KMS-11 (cell line): Measurements from ENCODE around the gene OR5T2.

Source experiments
- H2AFZ ChIP-seq: fragments of 200-600 bp; sonication (generic); 2 replicates; pipeline ENCODE4 v1.6.1; 2016; ENCODE audit warnings: antibody characterized with exemption, mixed run types, low read depth
- H3K27ac ChIP-seq: fragments of 200-600 bp; sonication (generic); 2 replicates; pipeline ENCODE4 v1.6.1; 2016; ENCODE audit warnings: mild to moderate bottlenecking, mixed run types
- H3K27me3 ChIP-seq: fragments of 200-600 bp; sonication (generic); 2 replicates; pipeline ENCODE4 v1.6.1; 2017; ENCODE audit warnings: mild to moderate bottlenecking, low read depth, mixed run types, moderate library complexity; ENCODE audit not compliant: insufficient read depth
- H3K36me3 ChIP-seq: fragments of 200-600 bp; sonication (generic); 2 replicates; pipeline ENCODE4 v1.6.1; 2017; ENCODE audit warnings: mild to moderate bottlenecking, mixed run types; ENCODE audit not compliant: insufficient read depth
- H3K4me1 ChIP-seq: fragments of 200-600 bp; sonication (generic); 2 replicates; pipeline ENCODE4 v1.6.1; 2016; ENCODE audit warnings: mild to moderate bottlenecking, low read depth, mixed run types; ENCODE audit not compliant: poor library complexity, severe bottlenecking
- H3K4me2 ChIP-seq: fragments of 200-600 bp; sonication (generic); 2 replicates; pipeline ENCODE4 v1.7.0; 2016; ENCODE audit warnings: mild to moderate bottlenecking, mixed run types
- H3K4me3 ChIP-seq: fragments of 200-600 bp; sonication (generic); IDR thresholded peaks from 2 replicates; pipeline ENCODE4 v1.6.1; 2017; ENCODE audit warnings: low read depth, low read length, mixed read lengths; ENCODE audit not compliant: insufficient read depth
- H3K79me2 ChIP-seq: fragments of 200-600 bp; sonication (generic); 2 replicates; pipeline ENCODE4 v1.6.1; 2016; ENCODE audit warnings: low read depth, mixed run types; ENCODE audit not compliant: insufficient read depth
- H3K9ac ChIP-seq: fragments of 200-600 bp; sonication (generic); 2 replicates; pipeline ENCODE4 v1.6.1; 2016; ENCODE audit warnings: mild to moderate bottlenecking, mixed run types
- H4K20me1 ChIP-seq: fragments of 200-600 bp; sonication (generic); 2 replicates; pipeline ENCODE4 v1.6.1; 2016; ENCODE audit warnings: mild to moderate bottlenecking, mixed run types; ENCODE audit not compliant: insufficient read depth
- CTCF ChIP-seq: fragments of 200-600 bp; sonication (generic); conservative IDR thresholded peaks from 2 replicates; pipeline ENCODE4 v1.6.1; 2017; ENCODE audit warnings: low read depth, mild to moderate bottlenecking, antibody characterized with exemption, low read length, moderate library complexity, mixed read lengths

The OR5T2 gene

GRCh38 chr11:56188602-56189001, 45.5 kb downstream of the OR5T2 start:
- Histone ChIP-seq H3K79me2 (no peaks in the 10 kb centered on the region), H4K20me1 (no peaks in the 10 kb centered on the region)
- TF ChIP-seq CTCF = no peak

GRCh38 chr11:56183459-56183858, 50.6 kb downstream of the OR5T2 start:
- no peak overlapping the region for H3K4me2 ChIP-seq
- no peak overlapping the region for H2AFZ ChIP-seq
- no peaks in the 10 kb centered on the region for H3K27me3 ChIP-seq
- no peak overlapping the region for H3K4me3 ChIP-seq
- H3K79me2 ChIP-seq = no peaks in the 10 kb centered on the region
- no peaks in the 10 kb centered on the region for H3K36me3 ChIP-seq
- no peaks in the 10 kb centered on the region for H4K20me1 ChIP-seq
- H3K27ac ChIP-seq = no peak overlapping the region
- TF ChIP-seq CTCF = no peak
- H3K9ac ChIP-seq = no peak overlapping the region
- H3K4me1 ChIP-seq = no peaks in the 10 kb centered on the region

More at GRCh38 chr11:56188602-56189001, 45.5 kb downstream of the OR5T2 start:
- H3K4me3 ChIP-seq = no peak overlapping the region
- H3K9ac ChIP-seq = no peak overlapping the region
- H3K36me3 ChIP-seq = no peaks in the 10 kb centered on the region
- no peaks in the 10 kb centered on the region for H3K4me1 ChIP-seq
- no peaks in the 10 kb centered on the region for H3K27me3 ChIP-seq
- no peak overlapping the region for H3K27ac ChIP-seq
- no peak overlapping the region for H2AFZ ChIP-seq
- H3K4me2 ChIP-seq = no peak overlapping the region
